ENCODE results near the gene KLF11.

DNA sequence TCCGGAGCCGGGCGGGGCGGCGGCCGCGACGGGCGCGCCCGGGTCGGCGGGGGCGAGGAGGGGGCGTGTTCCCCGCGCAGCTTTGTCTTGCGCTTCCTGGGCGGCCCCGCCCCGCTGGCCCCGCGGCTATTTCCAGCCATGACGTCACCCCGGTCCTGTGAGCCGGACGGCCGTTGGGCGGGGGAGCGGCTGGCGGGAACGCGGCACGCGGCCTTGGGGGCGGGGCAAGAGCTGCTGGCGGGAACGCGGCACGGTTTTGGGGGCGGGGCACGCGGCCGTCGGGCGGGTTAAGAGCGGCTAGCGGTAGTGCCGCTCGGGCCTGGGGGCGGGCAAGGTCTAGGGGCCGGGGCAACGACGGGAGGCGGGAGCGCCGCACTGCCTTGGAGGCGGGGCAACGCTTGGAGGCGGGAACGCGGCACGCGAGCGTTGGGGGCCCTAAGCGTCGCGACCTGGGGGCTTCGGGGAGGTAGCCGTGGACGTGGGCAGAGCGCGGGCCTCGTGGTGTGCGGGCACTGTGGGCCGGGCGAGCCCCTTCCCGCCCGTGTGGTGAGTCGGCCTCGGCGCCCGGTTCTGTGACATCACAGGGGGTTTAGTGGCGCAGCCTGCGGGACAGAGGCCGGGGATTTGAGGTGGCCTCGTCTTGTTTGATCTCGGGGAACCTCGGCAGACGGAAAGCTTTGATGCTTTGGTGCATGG lies 704 bp downstream of the KLF11 start:
- TF ChIP-seq, protein P1, sequence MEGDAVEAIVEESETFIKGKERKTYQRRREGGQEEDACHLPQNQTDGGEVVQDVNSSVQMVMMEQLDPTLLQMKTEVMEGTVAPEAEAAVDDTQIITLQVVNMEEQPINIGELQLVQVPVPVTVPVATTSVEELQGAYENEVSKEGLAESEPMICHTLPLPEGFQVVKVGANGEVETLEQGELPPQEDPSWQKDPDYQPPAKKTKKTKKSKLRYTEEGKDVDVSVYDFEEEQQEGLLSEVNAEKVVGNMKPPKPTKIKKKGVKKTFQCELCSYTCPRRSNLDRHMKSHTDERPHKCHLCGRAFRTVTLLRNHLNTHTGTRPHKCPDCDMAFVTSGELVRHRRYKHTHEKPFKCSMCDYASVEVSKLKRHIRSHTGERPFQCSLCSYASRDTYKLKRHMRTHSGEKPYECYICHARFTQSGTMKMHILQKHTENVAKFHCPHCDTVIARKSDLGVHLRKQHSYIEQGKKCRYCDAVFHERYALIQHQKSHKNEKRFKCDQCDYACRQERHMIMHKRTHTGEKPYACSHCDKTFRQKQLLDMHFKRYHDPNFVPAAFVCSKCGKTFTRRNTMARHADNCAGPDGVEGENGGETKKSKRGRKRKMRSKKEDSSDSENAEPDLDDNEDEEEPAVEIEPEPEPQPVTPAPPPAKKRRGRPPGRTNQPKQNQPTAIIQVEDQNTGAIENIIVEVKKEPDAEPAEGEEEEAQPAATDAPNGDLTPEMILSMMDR (IDR thresholded peaks at IDR 0.05; ENCODE audit: insufficient read depth, low read length): no peak
- TF ChIP-seq, protein P2, sequence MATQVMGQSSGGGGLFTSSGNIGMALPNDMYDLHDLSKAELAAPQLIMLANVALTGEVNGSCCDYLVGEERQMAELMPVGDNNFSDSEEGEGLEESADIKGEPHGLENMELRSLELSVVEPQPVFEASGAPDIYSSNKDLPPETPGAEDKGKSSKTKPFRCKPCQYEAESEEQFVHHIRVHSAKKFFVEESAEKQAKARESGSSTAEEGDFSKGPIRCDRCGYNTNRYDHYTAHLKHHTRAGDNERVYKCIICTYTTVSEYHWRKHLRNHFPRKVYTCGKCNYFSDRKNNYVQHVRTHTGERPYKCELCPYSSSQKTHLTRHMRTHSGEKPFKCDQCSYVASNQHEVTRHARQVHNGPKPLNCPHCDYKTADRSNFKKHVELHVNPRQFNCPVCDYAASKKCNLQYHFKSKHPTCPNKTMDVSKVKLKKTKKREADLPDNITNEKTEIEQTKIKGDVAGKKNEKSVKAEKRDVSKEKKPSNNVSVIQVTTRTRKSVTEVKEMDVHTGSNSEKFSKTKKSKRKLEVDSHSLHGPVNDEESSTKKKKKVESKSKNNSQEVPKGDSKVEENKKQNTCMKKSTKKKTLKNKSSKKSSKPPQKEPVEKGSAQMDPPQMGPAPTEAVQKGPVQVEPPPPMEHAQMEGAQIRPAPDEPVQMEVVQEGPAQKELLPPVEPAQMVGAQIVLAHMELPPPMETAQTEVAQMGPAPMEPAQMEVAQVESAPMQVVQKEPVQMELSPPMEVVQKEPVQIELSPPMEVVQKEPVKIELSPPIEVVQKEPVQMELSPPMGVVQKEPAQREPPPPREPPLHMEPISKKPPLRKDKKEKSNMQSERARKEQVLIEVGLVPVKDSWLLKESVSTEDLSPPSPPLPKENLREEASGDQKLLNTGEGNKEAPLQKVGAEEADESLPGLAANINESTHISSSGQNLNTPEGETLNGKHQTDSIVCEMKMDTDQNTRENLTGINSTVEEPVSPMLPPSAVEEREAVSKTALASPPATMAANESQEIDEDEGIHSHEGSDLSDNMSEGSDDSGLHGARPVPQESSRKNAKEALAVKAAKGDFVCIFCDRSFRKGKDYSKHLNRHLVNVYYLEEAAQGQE (IDR thresholded peaks at IDR 0.05; ENCODE audit: insufficient replicate concordance, low read depth): no peak
- TF ChIP-seq POLR2AphosphoS5 (IDR thresholded peaks at IDR 0.05; ENCODE audit: low read depth): no peak
